ENCODE results near the gene DLX5. TPM values are rescaled to one million over a fixed set of nuclear protein-coding genes. Genes with fewer than 3 reads are reported as not detected.

Gene DLX5
- total RNA-seq, 1 donor from 2014 or later, result not detected

DNA sequence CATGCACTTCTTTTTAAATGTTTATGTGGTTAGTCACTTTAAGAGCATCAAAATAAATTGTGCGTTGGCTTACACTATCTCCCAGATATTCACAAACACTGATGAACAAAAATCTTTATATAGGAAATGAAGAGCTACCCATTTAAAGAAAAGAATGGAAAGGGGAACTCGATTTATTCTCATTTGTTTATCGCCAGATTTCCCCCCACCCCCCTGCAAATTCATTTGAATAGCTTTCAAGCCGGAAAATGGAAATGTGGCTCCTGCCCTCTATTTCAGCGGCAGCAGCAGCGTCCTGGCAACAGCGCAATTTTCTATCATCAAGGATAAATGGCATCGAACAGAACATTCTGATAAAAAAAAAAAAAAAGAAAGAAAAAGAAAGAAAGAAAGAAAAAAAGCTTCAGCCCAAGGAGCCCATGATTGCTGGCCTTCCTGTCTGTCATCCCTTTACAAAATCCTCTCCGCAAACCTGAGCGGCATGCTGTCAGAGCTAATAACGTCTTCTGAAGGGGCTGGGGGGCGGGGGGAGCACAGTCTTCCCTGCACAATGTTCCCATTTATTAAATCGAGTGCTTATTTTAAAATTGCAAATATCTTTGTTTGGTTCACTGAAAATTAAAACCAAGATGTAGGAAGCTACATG, 33.0 kb downstream of the DLX5 start:
- TF ChIP-seq, protein P1, sequence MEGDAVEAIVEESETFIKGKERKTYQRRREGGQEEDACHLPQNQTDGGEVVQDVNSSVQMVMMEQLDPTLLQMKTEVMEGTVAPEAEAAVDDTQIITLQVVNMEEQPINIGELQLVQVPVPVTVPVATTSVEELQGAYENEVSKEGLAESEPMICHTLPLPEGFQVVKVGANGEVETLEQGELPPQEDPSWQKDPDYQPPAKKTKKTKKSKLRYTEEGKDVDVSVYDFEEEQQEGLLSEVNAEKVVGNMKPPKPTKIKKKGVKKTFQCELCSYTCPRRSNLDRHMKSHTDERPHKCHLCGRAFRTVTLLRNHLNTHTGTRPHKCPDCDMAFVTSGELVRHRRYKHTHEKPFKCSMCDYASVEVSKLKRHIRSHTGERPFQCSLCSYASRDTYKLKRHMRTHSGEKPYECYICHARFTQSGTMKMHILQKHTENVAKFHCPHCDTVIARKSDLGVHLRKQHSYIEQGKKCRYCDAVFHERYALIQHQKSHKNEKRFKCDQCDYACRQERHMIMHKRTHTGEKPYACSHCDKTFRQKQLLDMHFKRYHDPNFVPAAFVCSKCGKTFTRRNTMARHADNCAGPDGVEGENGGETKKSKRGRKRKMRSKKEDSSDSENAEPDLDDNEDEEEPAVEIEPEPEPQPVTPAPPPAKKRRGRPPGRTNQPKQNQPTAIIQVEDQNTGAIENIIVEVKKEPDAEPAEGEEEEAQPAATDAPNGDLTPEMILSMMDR (IDR thresholded peaks at IDR 0.05), result no peak
- H3K4me1 ChIP-seq, result peaks cover 0 to 3% of the 10 kb centered on the region in 2 donors
- intact Hi-C loops (cut with DNase I), result no loop called here
- H3K9me3 ChIP-seq, result no peaks in the 10 kb centered on the region
- no peak for DNase-seq (ENCODE audit: low spot score in 2 of 2)
- no peaks in the 10 kb centered on the region for H3K36me3 ChIP-seq
- H3K27me3 ChIP-seq, result peaks cover 27% of the 10 kb centered on the region
- no peak overlapping the region for H3K4me3 ChIP-seq
- no peak overlapping the region for H3K27ac ChIP-seq

DNA sequence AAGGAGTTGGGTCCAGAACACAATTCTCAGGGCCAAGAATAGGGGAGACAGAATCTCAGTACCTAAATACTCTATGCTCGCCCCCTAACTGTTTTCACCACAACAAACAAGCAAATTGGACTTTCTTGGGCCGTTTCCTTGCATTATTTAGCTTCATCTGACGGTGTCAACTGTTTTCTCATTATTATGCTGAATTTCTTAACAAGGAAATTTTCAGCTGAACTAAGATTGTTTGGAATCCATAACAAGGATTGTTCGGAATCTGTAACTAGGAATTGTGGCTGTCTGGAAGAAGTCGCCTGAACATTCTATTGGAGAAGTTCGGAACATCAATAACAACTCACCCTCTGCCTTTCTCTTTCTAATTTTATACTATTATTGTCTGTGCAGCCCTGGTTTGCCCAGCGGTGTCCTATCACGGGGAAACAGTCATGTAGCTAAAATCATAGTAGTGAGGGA, 34.7 kb downstream of the DLX5 start:
- H3K27me3 ChIP-seq, result peaks cover 24% of the 10 kb centered on the region
- intact Hi-C loops (cut with DNase I), result loop anchor here (5.0 kb wide), 1 partner anchor 32 kb away; the partner anchor contains the start of gene DLX5

DNA sequence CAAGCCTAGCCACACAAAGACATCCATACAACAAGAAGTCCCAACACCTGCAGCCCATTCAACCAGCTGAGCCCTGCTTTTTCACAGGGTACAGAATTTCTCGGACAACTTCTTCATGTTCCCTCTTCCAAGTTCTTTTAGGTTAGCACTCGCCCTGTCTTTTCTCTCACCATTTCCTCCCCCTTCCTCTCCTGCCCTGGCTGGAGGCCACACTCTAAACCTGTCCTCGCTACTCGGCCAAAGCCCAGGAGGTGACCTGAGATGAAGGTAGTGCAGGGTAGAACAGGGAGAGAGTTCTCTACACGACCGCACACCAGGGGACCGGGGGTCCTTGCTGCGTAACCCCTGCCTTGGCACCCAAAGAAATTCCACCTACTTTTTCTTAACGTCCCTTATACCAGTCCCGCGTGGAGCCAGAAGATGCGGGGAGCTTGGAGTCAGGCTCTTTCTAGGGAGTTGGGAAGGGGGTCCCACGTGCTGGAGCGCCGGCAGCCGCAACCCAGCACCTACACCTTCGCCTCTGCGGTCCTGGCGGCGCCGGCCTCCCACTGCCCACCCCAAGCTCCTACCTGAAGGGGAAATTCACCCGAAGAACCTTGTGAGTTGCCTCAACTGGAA, 35.3 kb downstream of the DLX5 start:
- Histone ChIP-seq H3K36me3 (no peaks in the 10 kb centered on the region), H3K4me3 (no peak overlapping the region), H3K27me3 (peaks cover 24% of the 10 kb centered on the region), H3K4me1 (peaks cover 0 to 3% of the 10 kb centered on the region in 2 donors), H3K27ac (no peak overlapping the region), H3K9me3 (no peaks in the 10 kb centered on the region)
- intact Hi-C loops (cut with DNase I), result loop anchor here (5.0 kb wide), 1 partner anchor 33 kb away; the partner anchor contains the start of gene DLX5
- DNase-seq (ENCODE audit: low spot score in 2 of 2), result no peak
- TF ChIP-seq, protein P1 (IDR thresholded peaks at IDR 0.05), result no peak

More for the DNA sequence above, 34.7 kb downstream of the DLX5 start:
- Histone ChIP-seq H3K4me3 (no peak overlapping the region), H3K36me3 (no peaks in the 10 kb centered on the region), H3K9me3 (no peaks in the 10 kb centered on the region), H3K4me1 (peaks cover 0 to 3% of the 10 kb centered on the region in 2 donors), H3K27ac (no peak overlapping the region)
- TF ChIP-seq, protein P1 (IDR thresholded peaks at IDR 0.05), result no peak
- DNase-seq (ENCODE audit: low spot score in 2 of 2), result no peak

DNA sequence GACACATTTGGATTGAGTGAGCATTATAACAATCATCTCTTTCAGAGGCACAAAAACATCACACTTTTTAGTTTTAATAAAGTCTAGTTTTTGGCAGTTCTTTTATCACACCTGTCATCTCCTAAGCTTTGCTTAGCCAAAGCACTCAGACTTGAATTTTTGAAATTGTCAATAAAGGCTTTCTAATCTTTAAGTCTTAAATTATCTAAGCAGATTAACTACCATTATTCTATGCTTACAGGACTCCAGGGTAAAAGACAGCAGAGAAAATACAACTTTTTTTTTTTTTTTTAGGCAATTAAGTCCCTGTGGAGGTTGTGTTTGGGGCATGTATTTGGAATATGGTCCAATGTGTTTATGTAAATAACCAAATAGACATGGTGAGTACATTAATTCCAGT, 36.9 kb downstream of the DLX5 start:
- Histone ChIP-seq H3K36me3 (no peaks in the 10 kb centered on the region), H3K4me1 (peaks cover 0 to 3% of the 10 kb centered on the region in 2 donors), H3K27me3 (peaks cover 15% of the 10 kb centered on the region), H3K4me3 (no peak overlapping the region), H3K9me3 (no peaks in the 10 kb centered on the region), H3K27ac (no peak overlapping the region)
- no peak for DNase-seq (ENCODE audit: low spot score in 2 of 2)
- TF ChIP-seq, protein P1 (IDR thresholded peaks at IDR 0.05), result no peak
- intact Hi-C loops (cut with DNase I), result loop anchor here (5.0 kb wide), 1 partner anchor 35 kb away; the partner anchor contains the start of gene DLX5

DNA sequence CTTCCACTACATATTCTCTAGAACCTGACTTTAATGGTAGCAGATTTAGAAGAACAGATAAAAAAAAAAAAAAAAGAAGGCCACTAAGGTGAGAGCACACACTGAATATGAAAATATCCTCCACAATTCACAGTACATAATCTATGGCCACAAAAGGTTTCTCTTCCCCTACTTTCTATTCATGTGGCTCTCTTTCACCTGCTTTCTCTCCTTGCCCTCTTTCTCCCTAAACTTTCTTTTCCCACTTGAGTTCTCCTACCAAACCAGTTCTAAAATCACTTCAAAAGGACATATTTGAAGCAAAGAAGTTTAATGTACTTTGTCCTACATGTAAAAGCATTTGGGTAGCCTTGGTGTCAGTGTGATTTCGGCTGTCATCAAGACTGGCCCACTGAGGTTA, 37.7 kb downstream of the DLX5 start:
- Histone ChIP-seq H3K27ac (no peak overlapping the region), H3K4me1 (no peaks in the 10 kb centered on the region), H3K9me3 (no peaks in the 10 kb centered on the region), H3K27me3 (peaks cover 7% of the 10 kb centered on the region), H3K36me3 (no peaks in the 10 kb centered on the region), H3K4me3 (no peak overlapping the region)
- no peak for DNase-seq (ENCODE audit: low spot score in 2 of 2)
- intact Hi-C loops (cut with DNase I), result loop anchor here (5.0 kb wide), 1 partner anchor 35 kb away; the partner anchor contains the start of gene DLX5
- TF ChIP-seq, protein P1 (IDR thresholded peaks at IDR 0.05), result no peak

Data from ascending aorta (tissue), 2 donors.